Cardiac fibroblast (primary cell): ENCODE results near the gene REST.

Source experiments
- DNase-seq, 2 donors: peaks; one replicate each; pipeline versions ENCODE4 v3.0.0 to v3.0.0-alpha.2; 2010; ENCODE audit warnings: low read depth in 2 of 2
- H3K4me3 ChIP-seq, 2 donors: replicated peaks in 1 of 2; 1 replicate in 1 of 2; 2 replicates in 1 of 2; pipeline ENCODE4 v1.5.1; 2011; ENCODE audit warnings: low read depth in 2 of 2, low read length in 2 of 2, mild to moderate bottlenecking in 2 of 2, moderate library complexity in 1 of 2
- CTCF ChIP-seq: IDR thresholded peaks from one replicate; pipeline ENCODE4 v1.5.1; 2011; ENCODE audit warnings: low read depth, mild to moderate bottlenecking, low read length, inconsistent platforms

Gene REST

GRCh38 chr4:56976837-56977320 is 69.2 kb downstream of the REST start:
- no peak for DNase-seq
- no peak for TF ChIP-seq CTCF
- H3K4me3 ChIP-seq, result peak overlapping the region; percentile 95 to 96

DNA sequence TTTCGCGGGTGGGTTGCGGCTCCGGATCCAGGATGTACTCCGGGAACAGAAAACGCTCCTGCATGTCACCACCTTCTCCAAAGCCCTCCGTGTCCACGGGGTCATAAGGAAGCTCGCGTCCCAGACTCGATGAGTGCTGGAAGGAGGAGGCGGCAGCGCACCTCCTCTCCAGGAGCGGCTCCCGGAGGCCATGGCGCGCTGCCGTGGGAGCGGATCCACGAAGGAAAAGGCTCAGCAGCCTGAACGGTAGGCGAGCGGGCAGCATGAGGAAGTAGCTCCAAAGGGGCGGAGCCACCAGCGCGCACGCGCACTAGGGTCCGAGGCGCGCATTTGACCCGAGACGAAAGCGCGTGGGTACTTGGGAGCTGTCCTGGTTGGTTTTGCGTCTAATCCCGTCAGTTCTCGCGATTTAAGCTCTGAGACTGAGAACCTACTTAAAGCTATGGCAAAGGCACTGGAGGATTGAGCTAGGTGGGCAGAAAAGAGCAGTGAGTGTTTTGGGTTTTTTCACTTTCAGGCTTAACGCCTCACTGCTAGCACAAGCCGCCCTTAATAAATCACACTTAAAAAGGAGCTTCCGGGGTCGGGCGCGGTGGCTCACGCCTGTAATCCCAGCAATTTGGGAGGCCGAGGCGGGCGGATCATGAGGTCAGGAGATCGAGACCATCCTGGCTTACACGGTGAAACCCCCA is 69.8 kb downstream of the REST start, which contains the start of gene NOA1:
Gene NOA1, minus strand, starts transcription at position 286 of the 692 bp plus-strand sequence. Its CDS starts 21 bp downstream, at position 265.
- H3K4me3 ChIP-seq, result peak within 1 kb of the TSS; percentile 95 to 96
- TF ChIP-seq CTCF, result no peak
- DNase-seq, result peak; percentile 99 to 100

DNA sequence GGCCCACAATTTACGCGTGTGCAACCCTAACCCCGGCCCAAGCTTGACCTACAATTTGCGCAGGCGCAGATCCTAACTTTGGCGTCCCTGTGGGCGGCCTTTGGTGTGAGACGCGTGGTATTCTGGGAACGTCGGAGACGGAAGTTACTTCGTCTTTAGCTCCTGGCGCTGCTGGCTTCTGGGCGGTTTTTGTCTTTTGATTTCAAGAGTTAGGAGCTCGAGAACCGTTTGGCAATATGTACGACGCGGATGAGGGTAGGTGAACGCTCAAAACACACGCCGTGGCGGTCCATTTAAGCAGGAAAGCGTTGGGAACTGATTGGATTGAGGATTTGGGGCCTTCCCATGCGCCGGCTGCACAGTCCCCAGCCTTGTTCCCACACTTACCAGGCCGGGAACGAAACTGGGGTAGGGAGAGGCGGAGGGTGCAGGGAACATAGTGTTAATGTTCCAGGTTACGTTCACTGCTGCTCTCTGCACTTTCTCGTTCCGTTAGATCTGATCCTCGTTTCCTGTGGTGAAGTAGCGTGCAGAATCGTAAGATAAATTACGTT is 71.1 kb downstream of the REST start, which contains the start of gene POLR2B:
Gene POLR2B, plus strand, starts transcription at position 147 of the 554 bp plus-strand sequence. Its CDS starts 90 bp downstream, at position 237.
- peak within 1 kb of the TSS; percentile 95 to 96 for H3K4me3 ChIP-seq
- peak; percentile 96 for DNase-seq
- no peak for TF ChIP-seq CTCF

DNA sequence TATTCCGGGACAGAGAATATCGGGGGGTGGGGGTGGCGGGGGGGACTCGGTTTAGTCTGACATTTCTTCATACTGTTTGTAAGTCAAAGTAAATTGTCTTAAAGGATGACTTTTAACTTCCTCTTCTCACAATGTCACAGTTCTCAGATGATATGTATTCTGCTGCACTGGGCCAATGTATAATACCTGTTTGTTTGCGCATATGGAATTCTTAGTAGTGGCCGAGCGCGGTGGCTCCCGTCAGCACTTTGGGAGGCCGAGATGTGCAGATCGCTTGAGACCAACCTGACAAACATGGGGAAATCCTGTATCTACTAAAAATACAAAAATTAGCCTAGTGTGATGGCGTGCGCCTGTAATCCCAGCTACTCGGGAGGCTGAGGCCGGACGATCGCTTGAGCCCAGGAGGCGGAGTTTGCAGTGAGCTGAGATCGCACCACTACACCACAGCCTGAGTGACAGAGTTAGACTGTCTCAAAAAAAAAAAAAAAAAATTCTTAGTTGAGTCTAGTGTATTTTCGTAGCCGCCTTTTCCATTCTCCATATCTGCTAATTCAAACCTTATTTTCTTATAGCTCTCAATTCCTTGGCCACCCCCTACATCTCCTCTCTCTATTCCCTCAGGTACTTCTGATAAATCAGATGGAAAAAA is 71.8 kb downstream of the REST start:
- peak overlapping the region; percentile 95 to 96 for H3K4me3 ChIP-seq
- no peak for TF ChIP-seq CTCF
- peak; percentile 39 to 48 for DNase-seq

DNA sequence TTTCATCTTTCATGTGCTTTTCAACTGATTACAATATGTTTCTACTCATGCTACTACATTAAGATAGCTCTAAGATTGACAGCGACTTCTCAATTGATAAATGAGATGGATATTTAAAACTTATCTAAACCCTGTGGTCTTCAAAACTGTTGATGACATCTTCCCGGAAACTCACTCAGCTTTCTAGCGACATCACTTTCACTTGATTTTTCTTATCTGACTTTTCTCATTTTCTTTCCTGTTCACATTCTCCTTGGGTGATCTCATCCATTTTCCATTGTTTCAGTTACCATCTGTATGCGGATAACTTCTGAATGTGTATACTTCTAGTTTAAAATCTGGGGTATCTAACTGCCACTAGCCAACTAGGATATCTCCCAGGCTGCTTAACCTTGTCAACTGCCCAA is 74.1 kb downstream of the REST start:
- DNase-seq, result peak; percentile 66 to 78
- H3K4me3 ChIP-seq, result peak overlapping the region; percentile 12 to 33

DNA sequence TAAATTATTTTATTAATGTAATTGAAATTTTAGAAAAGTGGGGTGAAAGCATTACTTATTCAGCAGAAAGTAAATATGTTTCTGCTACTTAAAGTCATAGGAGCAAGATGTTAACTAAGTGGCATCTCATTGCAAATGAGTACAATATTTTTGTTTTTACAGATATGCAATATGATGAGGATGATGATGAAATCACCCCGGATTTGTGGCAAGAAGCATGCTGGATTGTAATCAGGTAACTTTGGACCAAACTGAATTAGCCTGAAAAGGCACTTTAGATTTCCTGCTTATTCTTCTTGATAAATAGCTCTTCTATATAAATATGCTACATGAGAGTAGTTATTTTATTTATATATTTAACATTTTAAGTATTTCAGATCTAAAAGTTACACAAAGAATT is 78.5 kb downstream of the REST start:
- no peak for TF ChIP-seq CTCF
- H3K4me3 ChIP-seq, result no peak overlapping the region
- DNase-seq, result no peak

More for the DNA sequence above, 74.1 kb downstream of the REST start:
- no peak for TF ChIP-seq CTCF
